ENCODE measurements around the gene PDGFC.

GRCh38 chr4:156766846-156767245, 204.8 kb downstream of the PDGFC start:
- TF ChIP-seq POLR2AphosphoS5 (IDR thresholded peaks at IDR 0.05) (no peak), MXI1 (conservative IDR thresholded peaks at IDR 0.05; ENCODE audit: poor library complexity, severe bottlenecking) (no peak), SMC3 (conservative IDR thresholded peaks at IDR 0.05; ENCODE audit: poor library complexity) (no peak), EP300 (conservative IDR thresholded peaks at IDR 0.05; ENCODE audit: poor library complexity, severe bottlenecking) (no peak), EZH2 (IDR thresholded peaks at IDR 0.05; ENCODE audit: borderline replicate concordance, insufficient read depth, low read length, poor library complexity, severe bottlenecking) (no peak), TAF1 (IDR thresholded peaks at IDR 0.05; ENCODE audit: low read depth) (no peak), RAD21 (conservative IDR thresholded peaks at IDR 0.05) (no peak)
- TF ChIP-seq, protein P1, sequence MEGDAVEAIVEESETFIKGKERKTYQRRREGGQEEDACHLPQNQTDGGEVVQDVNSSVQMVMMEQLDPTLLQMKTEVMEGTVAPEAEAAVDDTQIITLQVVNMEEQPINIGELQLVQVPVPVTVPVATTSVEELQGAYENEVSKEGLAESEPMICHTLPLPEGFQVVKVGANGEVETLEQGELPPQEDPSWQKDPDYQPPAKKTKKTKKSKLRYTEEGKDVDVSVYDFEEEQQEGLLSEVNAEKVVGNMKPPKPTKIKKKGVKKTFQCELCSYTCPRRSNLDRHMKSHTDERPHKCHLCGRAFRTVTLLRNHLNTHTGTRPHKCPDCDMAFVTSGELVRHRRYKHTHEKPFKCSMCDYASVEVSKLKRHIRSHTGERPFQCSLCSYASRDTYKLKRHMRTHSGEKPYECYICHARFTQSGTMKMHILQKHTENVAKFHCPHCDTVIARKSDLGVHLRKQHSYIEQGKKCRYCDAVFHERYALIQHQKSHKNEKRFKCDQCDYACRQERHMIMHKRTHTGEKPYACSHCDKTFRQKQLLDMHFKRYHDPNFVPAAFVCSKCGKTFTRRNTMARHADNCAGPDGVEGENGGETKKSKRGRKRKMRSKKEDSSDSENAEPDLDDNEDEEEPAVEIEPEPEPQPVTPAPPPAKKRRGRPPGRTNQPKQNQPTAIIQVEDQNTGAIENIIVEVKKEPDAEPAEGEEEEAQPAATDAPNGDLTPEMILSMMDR (IDR thresholded peaks at IDR 0.05; ENCODE audit: poor library complexity, severe bottlenecking), result no peak
- TF ChIP-seq, protein P2, sequence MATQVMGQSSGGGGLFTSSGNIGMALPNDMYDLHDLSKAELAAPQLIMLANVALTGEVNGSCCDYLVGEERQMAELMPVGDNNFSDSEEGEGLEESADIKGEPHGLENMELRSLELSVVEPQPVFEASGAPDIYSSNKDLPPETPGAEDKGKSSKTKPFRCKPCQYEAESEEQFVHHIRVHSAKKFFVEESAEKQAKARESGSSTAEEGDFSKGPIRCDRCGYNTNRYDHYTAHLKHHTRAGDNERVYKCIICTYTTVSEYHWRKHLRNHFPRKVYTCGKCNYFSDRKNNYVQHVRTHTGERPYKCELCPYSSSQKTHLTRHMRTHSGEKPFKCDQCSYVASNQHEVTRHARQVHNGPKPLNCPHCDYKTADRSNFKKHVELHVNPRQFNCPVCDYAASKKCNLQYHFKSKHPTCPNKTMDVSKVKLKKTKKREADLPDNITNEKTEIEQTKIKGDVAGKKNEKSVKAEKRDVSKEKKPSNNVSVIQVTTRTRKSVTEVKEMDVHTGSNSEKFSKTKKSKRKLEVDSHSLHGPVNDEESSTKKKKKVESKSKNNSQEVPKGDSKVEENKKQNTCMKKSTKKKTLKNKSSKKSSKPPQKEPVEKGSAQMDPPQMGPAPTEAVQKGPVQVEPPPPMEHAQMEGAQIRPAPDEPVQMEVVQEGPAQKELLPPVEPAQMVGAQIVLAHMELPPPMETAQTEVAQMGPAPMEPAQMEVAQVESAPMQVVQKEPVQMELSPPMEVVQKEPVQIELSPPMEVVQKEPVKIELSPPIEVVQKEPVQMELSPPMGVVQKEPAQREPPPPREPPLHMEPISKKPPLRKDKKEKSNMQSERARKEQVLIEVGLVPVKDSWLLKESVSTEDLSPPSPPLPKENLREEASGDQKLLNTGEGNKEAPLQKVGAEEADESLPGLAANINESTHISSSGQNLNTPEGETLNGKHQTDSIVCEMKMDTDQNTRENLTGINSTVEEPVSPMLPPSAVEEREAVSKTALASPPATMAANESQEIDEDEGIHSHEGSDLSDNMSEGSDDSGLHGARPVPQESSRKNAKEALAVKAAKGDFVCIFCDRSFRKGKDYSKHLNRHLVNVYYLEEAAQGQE (IDR thresholded peaks at IDR 0.05; ENCODE audit: borderline replicate concordance), result no peak
